Adrenal gland (tissue), 5 donors: ENCODE measurements around the gene PARD3B.

Source experiments
- CTCF ChIP-seq, 6 experiments: fragments of 450-650 bp in 4 of 6; fragments of 200-600 bp in 2 of 6; sonication (generic) in 1 of 6; IDR thresholded peaks; 1 replicate in 5 of 6; 2 replicates in 1 of 6; pipeline versions ENCODE4 v1.5.1 to v1.8.0; 2016 to 2021; ENCODE audit warnings: antibody characterized with exemption in 6 of 6, mild to moderate bottlenecking in 2 of 6, moderate library complexity in 1 of 6
- POLR2A ChIP-seq, 2 donors: fragments of 450-650 bp; IDR thresholded peaks; one replicate each; pipeline ENCODE4 v1.6.1; 2017; ENCODE audit warnings: antibody characterized with exemption in 2 of 2, mild to moderate bottlenecking in 2 of 2, moderate library complexity in 1 of 2
- donor health status: DM: no; HTN: no; CAD: no.

GRCh38 chr2:205043285-205043684 lies 498.0 kb downstream of the PARD3B start:
- no peak for TF ChIP-seq CTCF (IDR thresholded peaks at IDR 0.05)
- TF ChIP-seq POLR2A (IDR thresholded peaks at IDR 0.05) = no peak
